NCI-H82 treated with DMSO at 0.1 percent for 48 hours (cell line): Measurements from ENCODE around the gene SLC27A2.

ENCODE experiments used
- DNase-seq: peaks from one replicate; lab custom pipeline; 2025; ENCODE audit not compliant: unreplicated experiment; lab: John Stamatoyannopoulos, UW

The SLC27A2 gene

DNA sequence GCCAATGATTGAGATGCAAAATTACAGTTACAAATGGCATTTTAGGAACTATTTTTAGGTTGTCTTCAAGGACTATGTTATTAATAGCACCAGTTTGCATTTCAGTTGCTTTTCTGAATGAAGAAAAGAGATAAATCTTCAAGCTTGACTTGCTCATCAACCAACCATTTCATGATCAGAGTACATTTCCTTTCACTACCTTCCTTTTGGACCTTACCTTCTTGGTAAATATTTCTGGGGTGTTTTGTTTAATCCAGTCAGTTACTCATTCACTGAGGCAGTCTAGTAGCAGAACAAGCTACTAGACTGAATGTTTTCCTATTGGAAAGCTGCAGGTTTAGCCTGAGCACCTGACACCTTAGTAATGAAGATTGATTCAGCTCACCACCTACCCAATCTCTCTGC is 8.2 kb downstream of the SLC27A2 start:
- no peak for DNase-seq

DNA sequence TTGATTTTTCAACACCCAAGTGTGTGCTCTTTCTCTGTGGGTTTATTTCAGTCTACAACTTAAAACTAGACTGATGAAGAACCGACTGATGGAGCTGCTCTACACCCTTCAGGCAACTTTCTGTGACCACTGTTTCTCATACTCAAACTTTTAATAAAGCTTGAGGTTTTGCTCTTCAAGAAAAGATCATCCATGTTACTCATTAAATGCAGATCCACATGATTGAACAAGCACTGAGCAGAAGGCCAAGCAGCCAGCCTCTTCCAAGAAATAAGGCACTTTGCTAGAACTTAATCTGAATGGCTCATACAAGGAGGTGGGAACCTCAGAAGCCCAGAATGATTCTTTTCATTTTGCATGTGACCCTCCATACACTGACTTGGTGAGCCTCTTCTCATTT is 8.7 kb downstream of the SLC27A2 start:
- DNase-seq = no peak

- DNase-seq = no peak
Observed at GRCh38 chr15:50192164-50192563, 10.2 kb downstream of the SLC27A2 start.

- no peak for DNase-seq
Observed at GRCh38 chr15:50192926-50193620, 11.1 kb downstream of the SLC27A2 start.

- no peak for DNase-seq
Observed at GRCh38 chr15:50202003-50202402, 20.0 kb downstream of the SLC27A2 start.

- DNase-seq = no peak
Observed at GRCh38 chr15:50206020-50206419, 24.0 kb downstream of the SLC27A2 start.

DNA sequence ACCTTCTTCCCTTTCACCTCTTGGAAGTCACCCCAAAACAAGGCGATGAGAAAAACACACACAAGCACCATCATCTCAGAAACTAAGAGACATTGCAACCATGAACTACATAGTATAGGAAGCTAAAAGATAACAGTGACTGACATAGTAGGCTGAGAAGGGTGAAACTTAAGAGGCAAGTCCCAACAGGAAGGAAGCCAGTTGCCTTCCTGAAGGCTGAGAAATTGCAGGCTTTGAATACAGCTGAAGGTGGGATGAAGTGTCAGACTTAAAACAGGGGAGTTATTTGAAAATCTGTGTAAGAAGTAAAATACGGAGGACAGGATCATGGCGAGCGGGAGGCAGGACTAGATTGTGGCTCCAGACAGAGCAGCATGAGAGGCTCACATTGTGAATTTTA is 27.8 kb downstream of the SLC27A2 start:
- no peak for DNase-seq

DNA sequence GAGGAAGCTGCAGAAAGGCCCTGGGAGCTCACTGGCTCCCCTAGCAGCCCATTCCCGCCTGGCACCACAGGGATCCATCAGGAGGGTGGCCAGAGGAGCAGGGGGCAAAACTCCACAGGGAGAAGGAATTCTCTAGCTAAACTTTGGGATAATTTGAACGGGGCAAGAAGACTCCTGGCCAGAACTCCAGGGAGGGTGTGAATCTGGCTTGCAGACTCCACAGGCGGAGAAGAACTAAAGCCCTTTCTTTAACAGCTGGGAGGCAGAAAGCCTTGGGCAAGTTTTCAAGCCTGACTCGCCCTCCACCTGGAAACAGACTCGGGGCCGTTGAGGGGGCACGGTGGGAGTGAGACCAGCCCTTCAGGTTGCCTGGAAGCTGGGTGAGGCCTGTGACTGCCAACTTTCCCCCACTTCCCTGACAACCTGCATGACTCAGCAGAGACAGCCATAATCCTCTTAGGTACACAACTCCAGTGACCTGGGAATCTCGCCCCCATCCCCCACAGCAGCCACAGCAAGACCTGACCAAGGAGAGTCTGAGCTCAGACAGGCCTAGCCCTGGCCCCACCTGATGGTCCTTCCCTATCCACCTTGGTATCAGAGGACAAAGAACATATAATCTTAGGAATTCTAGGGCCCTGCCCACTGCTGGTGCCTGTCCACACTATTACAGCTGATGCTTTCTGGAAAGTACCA is 28.6 kb downstream of the SLC27A2 start:
- peak; percentile 43 for DNase-seq

GRCh38 chr15:50218291-50218690 is 36.3 kb downstream of the SLC27A2 start:
- DNase-seq = no peak

- DNase-seq = no peak
Observed at GRCh38 chr15:50218691-50219090, 36.7 kb downstream of the SLC27A2 start.

GRCh38 chr15:50219820-50220219 is 37.8 kb downstream of the SLC27A2 start:
- no peak for DNase-seq

GRCh38 chr15:50222181-50222580 is 40.2 kb downstream of the SLC27A2 start:
- no peak for DNase-seq

- DNase-seq = no peak
Observed at GRCh38 chr15:50224606-50225005, 42.6 kb downstream of the SLC27A2 start.

- DNase-seq = no peak
Observed at GRCh38 chr15:50225057-50225456, 43.1 kb downstream of the SLC27A2 start.

GRCh38 chr15:50225938-50226337 is 43.9 kb downstream of the SLC27A2 start:
- DNase-seq = no peak

DNA sequence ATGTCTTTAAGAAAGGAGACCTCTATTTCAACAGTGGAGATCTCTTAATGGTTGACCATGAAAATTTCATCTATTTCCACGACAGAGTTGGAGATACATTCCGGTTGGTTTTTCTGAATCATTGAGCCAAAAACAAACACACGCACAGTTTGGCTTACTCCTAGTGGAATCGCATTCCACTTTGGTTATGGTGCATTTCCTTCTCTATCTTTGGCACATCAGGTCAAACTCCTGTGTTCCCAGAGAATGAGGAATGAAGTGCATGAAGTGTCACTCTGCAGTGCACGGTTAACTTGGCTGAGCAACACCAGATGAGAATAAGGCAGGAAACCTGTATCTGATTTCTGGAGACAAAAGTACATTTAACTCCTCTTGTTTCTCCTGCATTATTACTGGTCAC is 45.1 kb downstream of the SLC27A2 start:
- no peak for DNase-seq

DNA sequence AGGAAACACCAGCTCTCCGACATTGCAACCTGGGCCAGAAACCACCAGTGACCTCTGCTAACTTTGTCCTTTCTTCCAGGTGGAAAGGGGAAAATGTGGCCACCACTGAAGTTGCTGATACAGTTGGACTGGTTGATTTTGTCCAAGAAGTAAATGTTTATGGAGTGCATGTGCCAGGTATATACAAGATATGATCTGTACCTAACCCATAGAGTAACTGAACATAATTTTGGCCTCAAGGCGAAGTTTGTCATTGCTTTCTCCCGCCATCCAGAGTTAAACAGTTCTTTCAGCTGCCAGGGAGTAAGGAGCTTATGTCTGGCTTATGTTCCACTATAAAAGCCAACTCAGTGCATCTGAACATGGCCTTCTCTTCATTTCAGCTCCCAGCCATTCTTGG is 46.9 kb downstream of the SLC27A2 start:
- peak; percentile 16 for DNase-seq

DNA sequence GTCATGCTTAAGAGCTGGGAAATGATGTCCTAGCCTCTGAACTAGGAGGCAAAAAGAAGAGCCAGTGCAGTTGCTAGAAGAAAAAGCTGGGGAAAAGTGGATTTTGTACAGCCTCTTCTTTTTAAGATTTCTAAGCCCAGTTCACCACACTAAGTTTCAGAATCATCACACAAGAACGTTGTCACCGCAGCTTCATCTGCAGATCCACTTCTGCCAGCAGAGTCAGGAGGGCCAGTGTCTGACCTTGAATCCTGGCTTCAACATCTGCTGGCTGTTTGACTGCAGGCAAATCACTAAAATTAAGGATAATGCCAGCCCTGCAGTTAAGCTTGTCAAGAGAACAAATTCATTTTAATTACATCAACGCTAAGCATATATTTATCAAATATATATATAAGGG is 47.3 kb downstream of the SLC27A2 start:
- DNase-seq = no peak

DNA sequence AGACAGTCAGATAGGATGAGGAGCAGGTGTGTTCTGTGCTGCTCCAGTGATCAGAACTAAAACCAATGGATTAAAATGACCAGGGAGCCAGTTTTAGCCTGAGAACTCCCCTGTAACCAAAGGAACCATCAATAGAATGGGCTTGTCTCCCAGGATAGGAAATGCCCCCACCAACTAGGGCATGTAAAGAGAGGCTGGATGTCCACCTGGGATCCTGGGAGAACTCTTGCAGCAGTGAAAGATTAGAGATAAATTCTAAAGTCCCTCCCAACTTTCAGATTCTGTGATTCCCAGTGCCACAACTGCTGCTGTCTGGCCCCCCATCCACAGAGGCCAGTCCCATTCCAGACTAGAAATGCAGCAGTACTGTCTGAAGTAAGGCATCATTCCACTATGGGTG is 49.8 kb downstream of the SLC27A2 start:
- DNase-seq = no peak

- no peak for DNase-seq
Observed at GRCh38 chr15:50232791-50233190, 50.8 kb downstream of the SLC27A2 start.

GRCh38 chr15:50233192-50233736 is 51.3 kb downstream of the SLC27A2 start:
- DNase-seq = no peak

GRCh38 chr15:50234764-50235163 is 52.8 kb downstream of the SLC27A2 start:
- DNase-seq = no peak
